Mesenteric fat pad (tissue), 1 donor: ENCODE results near the gene LRSAM1. TPM values are rescaled to one million over a fixed set of nuclear protein-coding genes. Genes with fewer than 3 reads are reported as not detected.

Experiments
- DNase-seq: peaks from one replicate; pipeline ENCODE4 v3.0.0-alpha.2; 2020; ENCODE audit warnings: low spot score
- long read RNA-seq: library from polyadenylated mRNA; unstranded; transcript quantifications from one replicate; pipeline ENCODE4 v2.0.0, GENCODE V29; 2020
- total RNA-seq: library from RNA; stranded (reverse); fragmentation: NEBNext Ultra II Directional; extraction: Animal tissue kit (Norgen Biotek cat#: 25700); gene quantifications from one replicate; pipeline ENCODE4 v1.2.1, GENCODE V29; 2021
- donor health status: DM: yes; HTN: yes; CAD: no.

The LRSAM1 gene
- total RNA-seq: 12.2 TPM
- long read RNA-seq, transcript LRSAM1-201 (26 exons, 3,146 nt): major isoform, 21 of 68 reads
- long read RNA-seq, partial matches to known transcripts: 33 of 68 reads
- long read RNA-seq, other reads (novel, unspliced or antisense): 13 of 68 reads

DNA sequence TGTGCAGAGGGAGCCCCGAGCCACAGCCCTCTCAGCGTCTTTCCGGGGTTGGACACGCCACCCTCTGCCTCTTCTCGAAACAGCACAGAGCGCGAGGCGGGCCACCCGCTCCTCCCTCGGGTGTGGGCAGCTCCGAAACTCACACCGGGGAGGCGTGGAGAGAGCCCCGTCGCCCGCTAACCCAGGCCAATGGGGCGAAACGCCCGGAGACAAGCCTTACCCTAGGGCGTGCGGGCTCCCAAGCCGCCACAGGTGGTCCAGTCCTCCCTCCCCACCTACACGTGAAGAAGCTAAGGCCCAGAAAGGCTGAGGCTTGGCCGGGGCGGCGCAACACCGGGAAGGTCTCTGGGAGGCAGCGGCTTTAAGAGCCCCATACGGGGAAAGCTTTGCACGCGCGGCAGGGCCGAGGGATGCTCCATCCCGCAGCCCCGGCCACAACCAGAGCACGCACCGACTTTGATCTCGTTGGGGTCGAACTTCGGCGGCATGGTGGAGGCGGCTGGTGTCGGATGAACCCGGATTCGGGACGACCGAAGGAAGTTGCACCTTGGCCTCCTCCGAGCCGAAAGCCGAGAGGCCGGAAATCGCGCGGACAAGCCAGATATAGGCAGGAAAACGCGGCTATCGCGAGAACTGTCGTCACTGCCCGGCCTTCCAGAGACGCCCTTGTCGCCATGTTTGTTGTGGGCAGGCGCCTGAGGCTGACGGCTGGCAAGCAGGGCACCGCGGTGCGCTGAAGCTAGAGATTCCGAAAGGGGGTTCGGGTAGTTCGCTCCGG lies at the start of gene LRSAM1, which contains the start of gene RPL12:
LRSAM1 (plus strand) TSS at position 681 of the 778 bp plus-strand sequence. CDS start 3,018 bp downstream, outside the sequence.
RPL12 (minus strand) TSS at position 577 of the 778 bp plus-strand sequence; CDS start at position 488, 89 bp downstream.
- DNase-seq: peak; percentile 99

DNA sequence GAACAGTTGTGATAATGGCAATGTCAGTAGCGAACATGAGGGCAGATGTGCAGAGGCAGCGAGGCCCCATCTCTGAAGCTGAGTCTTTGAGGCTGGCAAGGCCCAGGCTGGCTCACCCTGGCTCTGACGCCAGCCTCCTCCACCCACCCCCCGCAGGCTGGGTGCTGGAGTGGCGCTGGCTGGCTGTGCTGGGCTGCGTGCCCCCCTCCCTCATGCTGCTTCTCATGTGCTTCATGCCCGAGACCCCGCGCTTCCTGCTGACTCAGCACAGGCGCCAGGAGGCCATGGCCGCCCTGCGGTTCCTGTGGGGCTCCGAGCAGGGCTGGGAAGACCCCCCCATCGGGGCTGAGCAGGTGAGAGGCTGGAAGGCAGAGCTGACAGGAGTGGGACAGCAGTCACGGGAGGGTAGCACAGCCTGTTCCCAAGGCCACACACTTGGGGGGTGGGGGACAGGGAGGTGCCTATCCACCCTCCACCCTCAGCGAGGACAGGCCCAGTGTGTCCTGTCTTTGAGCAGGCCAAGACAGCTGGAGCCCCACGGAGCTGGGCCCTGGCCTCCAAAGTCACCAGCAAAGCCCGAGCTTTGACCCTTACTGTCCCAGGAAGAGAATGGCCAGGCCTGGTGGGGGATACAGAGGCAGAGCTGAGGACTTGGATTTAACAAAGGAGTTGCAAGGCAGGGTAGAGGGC lies 48.8 kb upstream of the LRSAM1 start:
- no peak for DNase-seq

DNA sequence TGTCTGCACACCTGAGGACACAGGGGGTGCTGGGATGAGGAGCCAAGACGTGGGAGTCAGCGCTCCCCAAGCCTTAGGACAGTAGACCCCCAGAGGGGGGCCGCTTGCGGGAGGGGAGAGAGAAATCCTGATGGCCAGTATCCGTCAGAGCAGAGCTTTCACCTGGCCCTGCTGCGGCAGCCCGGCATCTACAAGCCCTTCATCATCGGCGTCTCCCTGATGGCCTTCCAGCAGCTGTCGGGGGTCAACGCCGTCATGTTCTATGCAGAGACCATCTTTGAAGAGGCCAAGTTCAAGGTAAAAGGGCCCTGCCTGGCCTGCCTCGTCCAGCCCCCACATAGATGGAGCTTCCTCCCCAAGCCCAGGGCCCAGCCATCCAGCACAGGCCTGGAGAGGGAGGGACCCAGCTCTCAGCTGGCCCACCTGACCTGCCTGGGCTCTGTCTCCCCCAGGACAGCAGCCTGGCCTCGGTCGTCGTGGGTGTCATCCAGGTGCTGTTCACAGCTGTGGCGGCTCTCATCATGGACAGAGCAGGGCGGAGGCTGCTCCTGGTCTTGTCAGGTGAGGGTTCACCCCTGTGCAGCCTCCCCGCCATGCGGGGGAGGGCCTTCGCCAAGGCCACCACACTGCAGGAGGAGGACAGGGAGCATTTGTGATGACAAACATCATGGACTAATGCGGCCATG lies 47.7 kb upstream of the LRSAM1 start:
- no peak for DNase-seq

GRCh38 chr9:127404631-127405030 lies 46.7 kb upstream of the LRSAM1 start:
- DNase-seq: no peak

GRCh38 chr9:127405344-127406125 lies 45.8 kb upstream of the LRSAM1 start:
- no peak for DNase-seq

GRCh38 chr9:127406799-127407491 lies 44.4 kb upstream of the LRSAM1 start:
- DNase-seq: no peak

- no peak for DNase-seq
Observed at GRCh38 chr9:127407492-127407843, 43.8 kb upstream of the LRSAM1 start.

- DNase-seq: no peak
Observed at GRCh38 chr9:127411122-127411521, 40.2 kb upstream of the LRSAM1 start.

- DNase-seq: no peak
Observed at GRCh38 chr9:127415141-127415540, 36.2 kb upstream of the LRSAM1 start.

GRCh38 chr9:127415657-127416056 lies 35.7 kb upstream of the LRSAM1 start:
- no peak for DNase-seq

GRCh38 chr9:127417131-127418036 lies 33.9 kb upstream of the LRSAM1 start:
- DNase-seq: no peak

DNA sequence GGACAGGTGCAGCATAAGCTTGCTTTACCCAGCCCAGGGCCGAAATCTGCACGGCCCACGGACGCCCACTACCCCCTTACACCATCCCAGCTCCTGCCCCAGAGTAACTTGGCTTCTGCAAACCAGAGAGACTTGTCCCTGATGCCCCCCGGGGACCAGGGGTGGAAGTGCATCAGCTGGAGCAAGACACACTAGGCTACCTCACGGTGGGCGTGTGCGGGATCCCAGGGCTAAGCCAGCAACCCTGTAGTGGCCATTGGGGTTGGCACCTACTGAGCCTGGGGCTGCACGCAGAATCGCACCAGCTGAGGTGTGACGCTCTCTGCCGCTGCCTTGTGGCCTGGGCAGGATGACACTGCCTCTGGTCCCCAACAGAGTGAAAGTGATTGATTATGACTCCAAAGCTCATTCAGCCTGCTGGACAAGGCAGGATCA lies 33.3 kb upstream of the LRSAM1 start:
- no peak for DNase-seq

GRCh38 chr9:127419348-127419747 lies 32.0 kb upstream of the LRSAM1 start:
- no peak for DNase-seq

- DNase-seq: no peak
Observed at GRCh38 chr9:127421057-127421456, 30.3 kb upstream of the LRSAM1 start.

- no peak for DNase-seq
Observed at GRCh38 chr9:127422133-127422782, 29.1 kb upstream of the LRSAM1 start.

DNA sequence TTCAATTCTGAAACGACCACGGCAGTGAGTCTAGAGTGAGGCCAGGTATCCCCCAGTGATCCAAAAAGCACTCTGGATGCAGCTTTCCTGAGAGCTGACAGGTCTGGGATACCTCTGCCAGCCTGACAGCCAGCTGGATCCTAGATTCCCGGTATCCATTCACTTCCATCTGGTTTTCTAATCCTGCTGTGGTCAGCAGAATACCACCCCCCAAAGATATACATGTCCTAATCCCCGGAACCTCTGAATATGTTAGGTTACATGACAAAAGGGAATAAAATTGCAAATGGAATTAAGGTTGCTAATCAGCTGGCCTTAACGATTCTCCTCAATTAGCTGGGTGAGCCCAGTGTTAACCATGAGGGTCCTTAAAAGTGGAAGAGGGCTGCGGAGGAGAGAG lies 28.5 kb upstream of the LRSAM1 start:
- DNase-seq: no peak

GRCh38 chr9:127423476-127423933 lies 27.8 kb upstream of the LRSAM1 start:
- no peak for DNase-seq

DNA sequence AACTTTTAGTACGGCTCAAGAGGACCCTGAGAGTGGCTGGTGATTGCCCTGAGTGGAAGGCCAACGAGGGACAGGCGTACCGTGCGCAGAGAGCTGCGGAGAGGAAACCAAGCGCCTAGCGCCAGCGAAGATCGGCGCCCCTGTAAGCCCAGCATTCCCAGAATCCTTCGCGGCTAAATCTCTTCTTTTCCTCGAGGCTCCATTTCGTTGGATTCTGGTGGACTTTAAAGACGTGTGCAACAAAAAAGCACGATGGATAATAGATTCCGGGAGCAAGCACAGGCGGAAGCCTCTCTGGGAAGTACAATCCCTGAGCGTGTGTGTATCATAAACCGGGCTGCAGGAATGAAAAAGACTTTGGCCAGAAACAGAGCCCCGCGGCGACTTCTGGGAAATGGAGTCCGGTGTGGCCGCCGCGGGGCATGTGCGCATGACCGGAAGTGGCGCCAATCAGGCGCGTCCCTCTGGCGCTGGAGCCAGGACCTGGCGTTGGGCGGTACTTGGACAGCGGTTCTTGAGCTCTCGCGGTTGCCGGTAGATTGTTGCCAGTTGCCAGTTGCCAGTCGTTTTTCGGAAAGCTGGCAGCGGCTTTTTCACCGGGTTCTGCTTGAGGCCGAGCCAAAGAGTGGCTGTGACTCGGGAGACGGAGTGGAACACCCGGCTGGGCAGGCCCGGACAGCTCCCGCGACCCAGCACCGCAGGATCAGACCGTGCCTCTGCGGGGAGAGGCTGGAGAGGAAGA lies 27.2 kb upstream of the LRSAM1 start, which contains the start of gene ZNF79:
ZNF79 (plus strand) TSS at position 449 of the 742 bp plus-strand sequence. CDS start 406 bp downstream, outside the sequence.
- DNase-seq: peak; percentile 97
